Stimulated activated CD4-positive, alpha-beta T cell treated with anti-CD3 and anti-CD28 coated beads, Interleukin-4, amount 100 ng/mL, for 1 hour (primary cell): ENCODE results near the gene ZNF200.
"Not testable (repeated sequence)": the region's sequence is repeated elsewhere in the genome, so short reads cannot be mapped to it uniquely, and the experiment has no call there.

ENCODE experiments used
- DNase-seq: peaks from one replicate; pipeline ENCODE4 v3.0.0-alpha.2; 2020

ZNF200 gene

DNA sequence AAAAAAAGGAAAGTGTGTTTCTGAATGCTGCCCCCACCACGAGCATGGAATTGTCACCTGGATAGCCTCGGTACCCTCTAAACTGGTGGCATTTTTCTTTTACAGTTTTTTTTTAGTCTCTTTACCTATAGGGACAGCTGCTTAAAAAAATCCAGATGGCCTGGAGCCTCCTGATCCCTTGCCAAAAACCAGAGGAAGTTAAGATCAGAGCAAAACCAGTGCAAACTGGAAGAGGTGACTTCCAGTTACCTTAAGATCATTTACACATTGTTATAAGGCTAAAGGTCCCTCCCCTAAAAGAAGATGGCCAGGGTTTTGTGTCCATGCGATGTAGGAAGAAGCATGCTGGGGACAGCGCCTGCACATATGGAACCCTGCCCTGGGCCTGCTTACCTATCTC is 18.0 kb upstream of the ZNF200 start:
- no peak for DNase-seq

DNA sequence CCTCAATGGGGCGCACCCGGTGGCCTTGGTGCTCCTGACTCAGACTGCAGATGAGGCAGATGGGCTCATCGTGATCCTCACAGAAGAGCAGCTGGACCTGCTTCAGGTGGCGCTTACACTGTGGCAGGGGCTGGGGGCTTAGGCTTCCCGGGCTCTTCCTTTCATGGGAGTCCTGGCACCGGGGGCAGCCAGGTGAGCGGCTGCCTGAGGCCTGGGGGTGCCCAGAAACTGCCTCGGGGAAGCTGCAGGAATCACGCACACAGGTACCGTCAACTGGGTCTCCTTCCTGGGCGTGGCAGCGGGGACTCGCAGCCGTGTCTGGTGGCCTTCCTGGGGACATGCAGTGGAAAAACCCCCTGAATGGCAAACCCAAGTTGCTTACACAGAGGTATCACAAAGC is 14.5 kb upstream of the ZNF200 start:
- DNase-seq, result no peak

DNA sequence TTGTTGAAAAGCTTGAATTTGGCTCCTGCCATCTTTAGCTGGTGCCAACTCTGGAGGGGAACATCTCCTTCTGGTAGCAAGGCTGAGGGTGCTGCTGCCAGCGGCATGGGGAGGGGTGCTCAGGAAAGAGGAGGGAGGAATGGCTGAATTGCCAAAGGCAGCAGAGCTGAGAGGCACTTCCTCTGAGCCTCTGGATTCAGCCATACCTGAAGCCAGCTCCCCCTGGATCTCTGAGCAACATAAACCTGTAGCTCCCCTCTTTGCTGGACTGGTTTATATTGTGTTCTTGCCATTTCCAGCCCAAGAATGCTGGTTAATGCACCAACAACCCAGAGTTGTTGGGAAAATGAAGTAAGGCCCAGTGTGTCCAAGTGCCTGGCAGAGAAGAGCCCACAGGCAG is 14.1 kb upstream of the ZNF200 start:
- no peak for DNase-seq

DNA sequence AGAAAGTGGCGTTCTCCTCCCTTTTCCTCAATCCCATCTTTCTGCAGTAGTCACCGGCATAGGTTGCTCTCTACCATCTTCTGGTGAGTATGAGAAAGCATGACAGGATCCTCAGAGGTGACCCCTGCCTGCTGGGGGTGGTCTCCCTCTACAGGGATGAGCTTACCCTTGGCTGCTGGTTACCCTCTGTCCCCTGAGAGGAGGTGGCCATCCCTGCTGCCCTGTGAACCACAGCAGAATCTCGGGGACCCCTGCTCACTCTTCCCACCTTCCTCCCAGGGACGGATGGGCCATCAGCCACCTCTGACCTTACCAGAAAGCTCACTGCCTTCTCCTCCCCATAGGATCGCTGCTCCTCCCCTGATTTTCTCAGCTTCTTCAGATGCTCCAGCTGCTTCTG is 13.6 kb upstream of the ZNF200 start:
- no peak for DNase-seq

DNA sequence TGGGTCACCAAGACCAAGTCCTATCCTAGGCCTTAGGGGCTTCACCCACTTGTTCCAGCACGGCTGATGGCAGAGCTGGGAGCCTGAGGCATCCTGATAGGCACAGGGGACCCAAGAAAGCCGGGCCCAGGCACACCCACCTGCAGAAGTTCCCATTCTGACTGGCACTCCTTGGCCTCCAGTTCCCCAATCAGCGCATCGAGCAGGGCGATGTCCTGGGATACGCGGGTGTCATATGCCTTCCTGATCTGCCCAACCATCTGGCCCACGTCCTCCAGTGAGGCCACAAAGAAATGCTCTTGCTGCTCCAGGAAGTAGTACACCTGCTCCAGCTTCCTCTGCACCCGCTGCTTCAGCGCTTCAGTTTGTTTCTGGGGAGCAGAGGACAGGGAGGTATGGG is 11.9 kb upstream of the ZNF200 start:
- no peak for DNase-seq

DNA sequence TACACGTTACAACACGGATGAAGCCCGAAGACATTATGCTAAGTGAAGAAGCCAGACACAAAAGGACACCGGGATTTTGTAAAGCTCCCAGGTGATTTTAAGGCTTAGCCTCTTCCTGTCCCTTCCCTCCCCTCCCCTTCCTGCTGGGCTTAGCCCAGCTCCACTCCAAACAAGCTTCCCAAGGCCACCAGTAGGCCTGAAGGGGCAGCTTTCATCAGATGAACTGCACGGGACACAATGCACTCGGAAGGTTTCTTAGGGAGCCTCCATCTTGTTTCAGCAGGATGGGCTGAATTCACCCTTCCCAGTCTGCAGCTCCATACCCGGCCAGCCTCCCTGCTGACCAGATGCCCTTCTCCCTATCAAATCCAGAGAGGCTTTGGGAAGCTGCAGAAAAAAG is 11.0 kb upstream of the ZNF200 start:
- DNase-seq, result no peak

DNA sequence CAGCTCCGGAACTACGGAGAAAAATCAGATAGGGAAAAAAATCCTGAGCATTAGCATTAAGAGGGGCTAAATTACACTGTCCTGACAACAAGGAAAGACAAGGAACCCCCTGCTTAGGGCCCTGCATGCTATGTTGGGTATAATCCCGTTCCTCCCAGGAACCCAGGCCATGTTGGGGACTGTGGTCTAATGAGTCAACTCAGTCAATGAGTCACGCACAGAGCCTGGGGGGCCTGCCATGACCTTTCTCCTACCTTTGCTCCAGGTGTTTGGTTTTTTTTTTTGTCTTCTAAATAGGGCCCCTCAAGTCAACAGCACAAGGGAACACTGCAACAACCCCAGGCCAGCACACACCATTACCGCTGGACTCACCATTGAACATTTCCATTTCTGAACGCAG is 8.9 kb upstream of the ZNF200 start:
- DNase-seq, result no peak

DNA sequence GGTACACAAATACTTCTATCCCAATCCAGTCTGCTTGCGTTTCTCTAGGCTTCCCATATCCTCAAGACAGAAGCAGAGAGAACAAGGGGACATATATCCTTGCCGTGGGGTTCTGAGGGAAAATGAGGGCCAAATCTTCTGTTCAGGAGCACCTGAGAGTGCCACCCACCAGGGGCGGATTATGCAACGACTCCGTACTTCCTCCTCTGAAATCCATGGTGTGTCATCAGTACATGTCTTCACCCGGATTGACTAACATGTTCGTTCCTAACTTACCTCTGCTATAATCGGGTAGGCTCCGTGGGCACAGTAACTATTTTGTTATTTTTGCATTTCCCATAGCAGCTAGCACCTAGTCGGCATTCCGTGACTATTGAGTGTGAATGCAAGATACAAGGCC is 7.8 kb upstream of the ZNF200 start:
- DNase-seq, result no peak

DNA sequence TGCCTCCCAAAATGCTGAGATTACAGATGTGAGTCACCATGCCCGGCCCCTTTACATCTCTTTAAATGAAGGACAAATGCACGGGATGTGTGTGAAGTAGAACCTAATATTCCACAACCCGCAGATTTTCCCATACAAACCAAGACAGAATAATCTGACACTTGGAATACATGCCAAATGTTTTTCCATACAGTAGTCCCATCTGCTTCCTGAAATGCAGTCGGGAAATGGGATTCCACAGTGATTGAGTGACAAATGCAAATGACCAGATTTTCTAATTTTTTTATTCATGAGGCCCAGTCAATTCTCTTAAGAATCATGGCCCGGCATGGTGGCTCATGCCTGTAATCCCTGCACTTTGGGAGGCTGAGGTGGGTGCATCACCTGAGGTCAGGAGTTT is 6.8 kb upstream of the ZNF200 start:
- DNase-seq, result no peak

DNA sequence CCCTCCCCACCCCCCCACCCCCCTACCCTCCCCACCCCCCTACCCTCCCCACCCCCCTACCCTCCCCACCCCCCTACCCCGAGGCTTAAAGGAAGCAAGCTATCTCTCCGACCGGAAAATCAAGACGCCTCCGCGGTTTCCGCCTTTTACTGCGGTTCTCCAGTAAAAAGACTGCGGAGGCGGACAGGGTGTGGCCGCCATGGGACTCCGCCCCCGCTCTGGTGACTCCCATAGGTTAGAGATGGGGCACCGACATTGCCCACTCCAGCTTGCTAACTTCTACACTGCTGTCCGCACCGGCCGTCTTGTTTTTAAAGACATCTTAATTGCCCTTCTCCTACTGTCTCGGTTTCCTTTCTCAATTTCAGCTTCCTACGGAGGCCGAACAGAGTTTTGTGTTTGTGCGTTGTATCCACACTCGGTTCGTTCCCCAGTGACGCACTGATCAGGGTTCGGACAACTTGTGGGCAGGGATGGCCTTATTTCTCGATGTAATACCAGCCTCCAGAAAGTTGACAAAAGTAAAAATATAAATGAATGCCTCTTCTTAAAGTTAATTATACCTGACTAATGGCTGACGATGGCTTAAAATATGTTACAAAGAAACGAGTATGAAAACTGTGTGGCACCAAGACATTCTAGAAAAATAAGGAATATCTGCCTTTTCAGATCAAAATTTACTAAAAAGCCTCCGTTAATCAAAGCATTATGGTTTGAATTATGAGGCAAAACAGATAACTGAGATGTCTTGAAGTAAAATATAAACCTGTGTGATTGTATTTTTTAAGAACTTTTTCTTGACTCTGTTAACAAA is 1.1 kb upstream of the ZNF200 start:
- peak; percentile 34 for DNase-seq

DNA sequence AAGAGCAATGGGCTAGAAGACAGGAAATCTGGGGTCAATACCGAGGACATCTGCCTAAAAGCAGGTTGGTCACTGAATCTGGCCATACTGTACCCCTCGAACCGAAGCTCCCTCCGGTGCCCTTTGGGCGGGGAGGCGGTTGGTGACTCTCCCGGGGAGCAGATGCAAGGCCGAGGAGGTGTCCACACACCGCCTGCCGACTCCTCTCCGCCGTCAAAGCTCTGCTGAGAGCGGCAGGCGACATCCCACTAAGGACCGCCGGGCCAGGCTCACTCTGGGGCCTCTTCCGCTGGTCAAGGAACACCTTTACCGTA is 458 bp downstream of the ZNF200 start:
- DNase-seq, result no peak

DNA sequence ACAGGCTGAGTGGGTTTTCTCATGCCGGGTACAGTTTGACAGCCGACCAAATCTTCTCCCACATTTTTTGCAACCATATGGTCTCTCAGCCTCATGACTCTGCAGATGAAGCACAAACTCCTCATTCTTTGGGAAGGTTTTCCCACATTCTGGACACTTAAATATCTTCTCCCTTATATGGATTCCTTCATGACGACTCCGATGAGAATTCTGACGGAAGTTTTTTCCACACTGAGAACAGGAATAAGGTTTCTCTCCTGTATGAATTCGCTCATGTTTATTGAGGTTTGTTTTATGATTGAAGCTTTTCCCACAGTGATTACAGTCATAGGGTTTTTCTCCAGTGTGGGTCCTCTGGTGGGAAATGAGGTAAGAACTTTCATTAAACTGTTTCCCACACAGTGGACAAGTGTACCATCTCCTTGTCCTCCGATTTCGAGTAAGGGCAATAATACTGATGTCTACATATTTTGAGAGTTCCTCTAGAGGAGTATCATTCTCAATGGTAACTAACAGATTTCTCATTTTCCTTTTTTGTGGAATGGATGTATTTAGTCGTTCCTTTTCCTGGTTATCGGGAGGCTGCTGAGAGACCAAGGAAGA is 10.9 kb downstream of the ZNF200 start:
- no peak for DNase-seq

DNA sequence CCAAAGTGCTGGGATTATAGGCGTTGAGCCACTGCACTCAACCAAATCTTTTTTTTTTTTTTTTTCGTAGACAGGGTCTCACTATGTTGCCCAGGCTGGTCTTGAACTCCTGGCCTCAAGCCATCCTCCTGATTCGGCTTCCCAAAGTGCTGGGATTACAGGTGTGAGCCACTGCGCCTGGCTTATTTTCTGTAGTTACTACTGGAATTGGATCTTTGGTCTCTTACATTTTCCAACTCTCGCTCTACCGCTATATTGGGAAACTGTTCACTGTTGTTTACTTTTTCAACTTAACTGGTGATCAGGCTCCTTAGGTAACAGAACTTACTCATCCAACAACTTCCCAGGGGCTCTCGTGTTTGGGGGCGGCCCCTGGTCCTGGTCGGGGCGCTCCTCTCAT is 14.1 kb downstream of the ZNF200 start:
- DNase-seq, result no peak

DNA sequence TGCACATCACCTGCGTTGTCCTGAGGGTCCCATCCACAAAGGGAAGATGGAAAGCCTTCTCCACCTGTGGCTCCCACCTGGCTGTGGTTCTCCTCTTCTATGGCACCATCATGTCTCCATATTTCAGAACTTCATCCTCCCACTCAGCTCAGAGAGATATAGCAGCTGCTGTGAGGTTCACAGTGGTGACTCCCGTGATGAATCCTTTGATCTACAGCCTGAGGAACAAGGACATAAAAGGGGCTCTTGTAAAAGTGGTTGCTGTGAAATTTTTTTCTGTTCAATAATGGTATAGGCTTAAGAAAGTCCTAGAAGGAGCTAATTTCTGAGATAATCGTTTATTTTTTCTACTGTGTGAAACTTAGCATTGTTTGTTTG is 18.7 kb downstream of the ZNF200 start:
- no peak for DNase-seq

DNA sequence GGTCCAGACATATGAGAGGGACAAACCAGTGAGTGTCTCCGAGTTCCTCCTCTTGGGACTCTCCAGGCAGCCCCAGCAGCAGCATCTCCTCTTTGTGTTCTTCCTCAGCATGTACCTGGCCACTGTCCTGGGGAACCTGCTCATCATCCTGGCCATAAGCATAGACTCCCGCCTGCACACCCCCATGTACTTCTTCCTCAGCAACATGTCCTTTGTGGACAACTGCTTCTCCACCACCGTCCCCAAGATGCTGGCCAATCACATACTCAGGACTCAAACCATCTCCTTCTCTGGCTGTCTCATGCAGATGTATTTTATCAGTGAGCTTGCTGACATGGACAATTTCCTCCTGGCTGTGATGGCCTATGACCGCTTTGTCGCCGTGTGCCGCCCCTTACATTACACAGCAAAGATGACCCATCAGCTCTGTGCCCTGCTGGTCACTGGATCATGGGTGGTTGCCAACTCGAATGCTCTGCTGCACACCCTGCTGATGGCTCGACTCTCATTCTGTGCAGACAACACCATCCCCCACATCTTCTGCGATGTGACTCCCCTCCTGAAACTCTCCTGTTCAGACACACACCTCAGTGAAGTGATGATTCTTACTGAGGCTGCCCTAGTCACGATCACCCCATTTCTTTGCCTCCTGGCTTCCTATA is 19.2 kb downstream of the ZNF200 start:
- no peak for DNase-seq

DNA sequence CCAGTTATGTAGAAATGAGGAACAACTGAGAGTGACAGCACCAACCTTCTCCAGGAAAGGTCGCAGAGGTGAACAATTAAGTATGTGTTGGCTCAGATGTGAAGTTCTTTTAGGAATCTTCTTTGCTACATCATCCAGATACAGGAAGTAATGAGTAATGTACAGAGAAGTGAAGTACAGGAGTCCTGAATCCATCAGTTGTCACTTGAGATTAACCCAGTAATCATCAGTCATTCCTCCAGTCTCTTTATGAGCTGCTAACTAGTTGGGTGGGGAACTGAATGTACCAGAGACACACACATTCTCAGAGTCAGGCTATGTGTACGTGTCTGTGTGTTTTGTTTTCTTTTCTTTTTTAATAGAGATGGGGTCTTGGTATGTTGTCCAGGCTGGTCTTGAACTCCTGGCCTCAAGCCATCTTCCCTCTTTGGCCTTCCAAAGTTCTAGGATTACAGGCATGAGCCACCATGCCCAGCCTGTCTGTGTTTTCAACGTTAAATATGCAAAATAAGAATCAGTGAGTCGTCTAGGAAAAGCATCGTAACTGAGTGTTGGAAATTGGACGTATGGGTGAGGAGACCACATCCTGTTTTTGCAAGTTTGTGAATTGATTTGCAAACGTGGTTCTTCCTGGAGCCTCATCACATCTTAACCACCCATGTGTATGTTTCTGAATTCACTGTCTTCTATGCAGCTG is 19.9 kb downstream of the ZNF200 start:
- no peak for DNase-seq

DNA sequence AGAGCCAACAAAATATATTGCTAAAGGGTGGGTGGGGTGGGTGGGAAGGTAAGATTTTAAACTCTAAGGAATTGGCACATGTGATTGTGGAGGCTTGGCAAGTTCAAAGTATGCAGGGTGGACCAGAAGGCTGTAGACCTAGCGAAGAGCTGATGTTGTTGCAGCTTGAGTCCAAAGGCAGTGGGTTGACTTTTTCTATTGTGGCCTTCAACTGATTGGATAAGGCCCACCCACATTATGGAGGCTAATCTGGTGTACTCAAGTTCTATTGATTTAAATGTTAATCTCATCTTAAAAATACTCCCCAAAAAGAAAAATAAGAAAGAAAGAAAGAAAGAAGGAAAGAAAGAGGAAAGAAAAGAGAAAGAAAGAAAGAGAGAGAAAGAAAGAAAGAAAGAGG is 22.4 kb downstream of the ZNF200 start:
- DNase-seq, result no peak

DNA sequence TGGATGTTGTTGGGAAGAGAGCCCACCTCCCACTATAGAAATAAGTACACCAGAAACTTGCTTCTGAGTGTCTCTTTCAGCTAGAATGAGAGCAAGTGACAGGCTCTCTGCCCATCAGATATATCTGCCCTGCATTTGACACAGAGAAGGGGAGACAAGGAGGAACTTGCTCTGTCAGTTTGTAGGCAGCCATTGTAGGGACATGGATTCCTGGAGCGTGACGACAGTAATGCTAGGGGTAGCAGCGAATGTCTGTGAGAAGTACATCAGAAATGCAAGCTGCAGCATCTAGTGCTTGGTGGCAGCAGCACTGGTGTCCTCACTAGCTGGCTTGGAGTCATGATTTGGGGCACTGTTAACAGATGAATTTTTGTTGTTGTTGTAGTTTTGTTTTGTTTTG is 23.0 kb downstream of the ZNF200 start:
- no peak for DNase-seq

DNA sequence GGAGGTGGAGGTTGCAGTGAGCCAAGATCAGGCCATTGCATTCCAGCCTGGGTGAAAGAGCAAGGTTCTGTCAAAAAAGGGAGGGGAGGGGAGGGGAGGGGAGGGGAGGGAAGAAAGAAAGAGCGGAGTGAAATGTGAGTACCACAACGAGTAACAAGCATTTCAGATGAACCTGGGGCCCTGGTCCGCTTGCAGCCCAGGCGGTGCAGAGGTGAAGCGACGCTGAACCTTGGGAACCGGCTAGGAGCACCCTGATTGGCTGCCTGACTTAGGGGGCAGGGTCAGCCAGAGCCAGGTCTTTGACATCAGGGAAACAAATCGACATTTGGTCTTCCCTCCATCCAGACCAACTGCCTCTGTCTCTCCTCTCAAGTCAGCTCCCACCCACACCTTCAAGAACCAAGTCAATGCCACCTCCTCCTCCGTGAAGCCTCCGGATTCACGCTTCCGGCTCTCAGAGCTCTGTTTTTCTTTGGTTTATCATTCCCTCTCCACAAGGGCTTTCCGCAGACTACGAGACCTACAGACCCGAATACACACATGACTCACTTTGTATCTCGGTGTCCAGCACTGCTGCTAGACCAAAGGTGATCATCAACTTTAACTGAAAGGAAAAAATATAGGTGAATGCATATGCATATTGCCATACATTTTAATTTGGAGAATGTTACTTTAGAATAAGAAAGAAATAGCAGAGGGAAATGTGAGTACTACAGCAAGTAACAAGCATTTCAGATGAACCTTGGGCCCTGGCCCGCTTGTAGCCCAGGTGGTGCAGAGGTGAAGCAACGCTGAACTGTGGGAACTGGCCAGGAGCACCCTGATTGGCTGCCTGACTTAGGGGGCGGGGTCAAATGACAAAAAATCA is 27.6 kb downstream of the ZNF200 start:
- DNase-seq, result no peak

DNA sequence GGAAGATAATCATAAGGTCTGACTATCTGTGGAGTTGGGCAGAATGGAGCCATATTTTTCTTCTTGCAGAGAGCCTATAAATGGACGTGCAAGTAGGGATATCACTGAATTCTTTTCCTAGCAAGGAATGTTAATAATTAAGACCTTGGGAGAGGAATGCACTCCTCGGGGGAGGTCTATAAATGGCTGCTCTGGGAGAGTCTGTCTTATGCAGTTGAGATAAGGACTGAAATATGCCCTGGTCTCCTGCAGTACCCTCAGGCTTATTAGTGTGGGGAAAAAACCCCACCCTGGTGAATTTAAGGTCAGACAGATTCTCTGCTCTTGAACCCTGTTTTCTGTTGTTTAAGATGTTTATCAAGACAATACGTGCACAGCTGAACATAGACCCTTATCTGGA is 29.0 kb downstream of the ZNF200 start:
- DNase-seq, result not testable (repeated sequence)

DNA sequence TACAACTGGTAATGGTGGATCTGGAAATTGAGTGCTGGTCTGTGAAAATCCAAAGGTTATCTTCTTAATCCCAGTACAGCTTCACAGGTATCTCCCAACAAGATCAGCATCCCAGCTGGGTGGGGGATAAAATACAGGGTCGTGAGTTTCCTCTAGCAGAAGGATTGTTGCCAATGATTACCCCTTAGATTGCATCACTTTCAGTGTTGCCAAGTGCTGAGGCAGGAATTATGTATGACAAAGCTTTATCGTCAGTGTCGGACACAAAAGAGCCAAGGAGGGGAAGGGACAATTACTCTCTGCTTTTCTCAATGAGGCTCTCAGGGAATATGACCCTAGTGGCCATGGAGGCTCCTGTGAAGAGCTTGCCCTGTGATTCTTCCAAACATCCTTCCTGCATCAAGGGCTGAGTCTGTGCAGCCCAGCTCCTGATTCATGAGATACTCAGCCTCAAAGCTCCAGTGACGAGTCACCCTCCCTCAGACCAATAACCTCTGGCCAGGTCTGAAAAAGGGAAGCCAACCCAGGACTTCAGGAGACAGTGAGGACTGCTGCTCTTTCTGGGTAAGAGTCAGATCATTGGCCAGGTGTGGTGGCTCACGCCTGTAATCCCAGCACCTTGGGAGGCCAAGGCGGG is 31.9 kb downstream of the ZNF200 start:
- no peak for DNase-seq

DNA sequence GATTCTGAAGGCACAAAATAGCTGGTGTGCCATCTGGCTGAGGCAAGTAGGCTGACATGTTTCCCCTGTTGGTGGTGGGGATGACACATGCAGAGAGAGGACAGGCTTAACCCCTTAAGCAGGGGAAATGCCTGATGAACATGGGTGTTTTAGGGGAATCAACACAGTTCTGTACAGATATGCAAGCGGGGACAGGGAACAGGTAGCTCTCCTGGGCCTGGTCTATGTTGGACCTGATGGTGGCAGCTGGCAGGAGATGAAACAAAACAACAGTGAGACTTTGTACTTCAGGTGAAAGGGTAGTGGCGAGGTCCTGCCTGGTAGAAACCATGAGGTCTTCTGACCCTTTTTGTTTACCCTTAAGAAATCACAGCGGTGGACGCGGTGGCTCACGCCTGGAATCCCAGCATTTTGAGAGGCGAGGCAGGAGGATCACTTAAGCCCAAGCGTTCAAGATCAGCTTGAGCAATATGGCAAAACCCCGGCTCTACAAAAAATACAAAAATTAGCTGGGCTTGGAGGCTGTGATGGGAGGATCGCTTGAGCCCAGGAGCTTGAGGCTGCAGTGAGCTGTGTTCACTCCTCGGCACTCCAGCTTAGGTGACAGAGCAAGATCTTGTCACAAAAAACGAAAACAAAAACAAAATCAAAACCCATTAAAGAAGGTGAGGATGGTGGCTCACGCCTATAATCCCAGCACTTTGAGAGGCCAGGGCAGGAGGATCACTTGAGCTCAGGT is 36.5 kb downstream of the ZNF200 start:
- no peak for DNase-seq
